Activated CD4-positive, alpha-beta memory T cell treated with anti-CD3 and anti-CD28 coated beads for 36 hours (primary cell): ENCODE data around the gene SEC11C. TPM values are rescaled to one million over a fixed set of nuclear protein-coding genes. Genes with fewer than 3 reads are reported as not detected.
"Not testable (repeated sequence)": the region's sequence is repeated elsewhere in the genome, so short reads cannot be mapped to it uniquely, and the experiment has no call there.

Experiments used
- CTCF ChIA-PET: fragments of 350-600 bp; sonication (Branson Sonifier 250); formaldehyde crosslinking; loops from one replicate; lab custom pipeline; 2021; ENCODE audit warnings: antibody characterized with exemption, inconsistent platforms; lab: Charles Lee
- POLR2A ChIA-PET: fragments of 350-600 bp; sonication (Branson Sonifier 250); formaldehyde crosslinking; loops from one replicate; lab custom pipeline; 2021; ENCODE audit warnings: antibody characterized with exemption; lab: Charles Lee
- DNase-seq: peaks from one replicate; pipeline ENCODE4 v3.0.0-alpha.2; 2020
- H3K27ac Mint-ChIP-seq: one replicate; pipeline ENCODE4 v1.8.0; 2021; ENCODE audit warnings: mixed read lengths
- H3K27me3 Mint-ChIP-seq: one replicate; pipeline ENCODE4 v1.8.0; 2021; ENCODE audit warnings: mixed read lengths
- H3K36me3 Mint-ChIP-seq: one replicate; pipeline ENCODE4 v1.8.0; 2021; ENCODE audit warnings: mixed read lengths
- H3K4me1 Mint-ChIP-seq: one replicate; pipeline ENCODE4 v1.8.0; 2021; ENCODE audit warnings: low read depth, mixed read lengths
- H3K4me3 Mint-ChIP-seq: one replicate; pipeline ENCODE4 v1.8.0; 2021; ENCODE audit warnings: mild to moderate bottlenecking, mixed read lengths
- H3K9me3 Mint-ChIP-seq: one replicate; pipeline ENCODE4 v1.8.0; 2021; ENCODE audit warnings: mixed read lengths
- intact Hi-C: fragments of 100-400 bp; cut with micrococcal nuclease; formaldehyde crosslinking; loops from one replicate; pipeline ENCODE4 v1.15.1; 2023
- total RNA-seq, 2 experiments: library from RNA; stranded (reverse); gene quantifications; one replicate each; pipeline ENCODE4 v1.2.3, GENCODE V29; 2021

The SEC11C gene
- total RNA-seq, 2 experiments from 2014 or later, result 119 to 130 TPM

GRCh38 chr18:59129951-59130703, 9.6 kb upstream of the SEC11C start:
- Mint-ChIP-seq H3K27ac (no peak overlapping the region), H3K36me3 (no peaks in the 10 kb centered on the region), H3K27me3 (peaks cover 46% of the 10 kb centered on the region), H3K4me3 (no peak overlapping the region), H3K4me1 (no peaks in the 10 kb centered on the region), H3K9me3 (no peaks in the 10 kb centered on the region)
- DNase-seq, result no peak
- intact Hi-C loops, result no loop called here
- CTCF ChIA-PET, result interaction anchor here (1.2 kb wide), 1 partner anchor 46 kb away, joined by 3 read pairs; no protein-coding TSS in a partner anchor
- POLR2A ChIA-PET, result no interaction called here

- intact Hi-C loops, result no loop called here
- Mint-ChIP-seq H3K4me3 (no peak overlapping the region), H3K4me1 (no peaks in the 10 kb centered on the region), H3K27ac (no peak overlapping the region), H3K36me3 (no peaks in the 10 kb centered on the region), H3K27me3 (peaks cover 36% of the 10 kb centered on the region), H3K9me3 (no peaks in the 10 kb centered on the region)
- no peak for DNase-seq
- ChIA-PET POLR2A (no interaction called here), CTCF (no interaction called here)
These were observed 6.7 kb upstream of the SEC11C start for GRCh38 chr18:59132810-59133465.

GRCh38 chr18:59139291-59139614, 431 bp upstream of the SEC11C start:
- Mint-ChIP-seq H3K36me3 (no peaks in the 10 kb centered on the region), H3K4me3 (peak overlapping the region; percentile 94), H3K27me3 (peaks cover 9% of the 10 kb centered on the region), H3K4me1 (peaks cover 35% of the 10 kb centered on the region), H3K9me3 (no peaks in the 10 kb centered on the region), H3K27ac (peak overlapping the region; percentile 98)
- intact Hi-C loops, result loop anchor here (1.0 kb wide), 6 partner anchors 15 to 761 kb away; partner anchors contain the start of genes LMAN1 and MALT1
- DNase-seq, result peak; percentile 95
- CTCF ChIA-PET, result interaction anchor here (1.0 to 6.9 kb wide), 3 partner anchors 12 to 69 kb away, joined by 4 to 38 read pairs (median 4); no protein-coding TSS in a partner anchor
- POLR2A ChIA-PET, result interaction anchor here (0.6 to 2.1 kb wide), 3 partner anchors 10 to 502 kb away, joined by 3 to 12 read pairs (median 7); no protein-coding TSS in a partner anchor

GRCh38 chr18:59140302-59140885, 710 bp downstream of the SEC11C start:
- Mint-ChIP-seq H3K4me1 (peaks cover 44% of the 10 kb centered on the region), H3K36me3 (no peaks in the 10 kb centered on the region), H3K9me3 (no peaks in the 10 kb centered on the region), H3K27me3 (peaks cover 3% of the 10 kb centered on the region), H3K4me3 (peak overlapping the region; percentile 94), H3K27ac (peak overlapping the region; percentile 98)
- DNase-seq, result no peak
- intact Hi-C loops, result loop anchor here (5.0 kb wide), 2 partner anchors 127 to 812 kb away; no protein-coding TSS in a partner anchor
- ChIA-PET POLR2A (interaction anchor here (0.9 to 2.1 kb wide), 7 partner anchors 9 to 760 kb away, joined by 3 to 15 read pairs (median 7); partner anchors contain the start of gene LMAN1), CTCF (interaction anchor here (1.2 to 6.9 kb wide), 3 partner anchors 55 to 470 kb away, joined by 4 to 38 read pairs (median 4); partner anchors contain the start of gene MALT1)

- intact Hi-C loops, result loop anchor here (1.0 to 5.0 kb wide), 4 partner anchors 18 to 811 kb away; no protein-coding TSS in a partner anchor
- Mint-ChIP-seq H3K9me3 (no peaks in the 10 kb centered on the region), H3K27ac (peak overlapping the region; percentile 98), H3K4me1 (peaks cover 54% of the 10 kb centered on the region), H3K36me3 (no peaks in the 10 kb centered on the region), H3K4me3 (peak overlapping the region; percentile 94), H3K27me3 (no peaks in the 10 kb centered on the region)
- DNase-seq, result no peak
- CTCF ChIA-PET, result interaction anchor here (1.1 to 6.9 kb wide), 3 partner anchors 18 to 471 kb away, joined by 4 to 38 read pairs (median 4); partner anchors contain the start of gene MALT1
- POLR2A ChIA-PET, result interaction anchor here (0.8 to 2.1 kb wide), 7 partner anchors 8 to 759 kb away, joined by 3 to 15 read pairs (median 4); partner anchors contain the start of gene LMAN1
These were observed 1.8 kb downstream of the SEC11C start for GRCh38 chr18:59141294-59142068.

- CTCF ChIA-PET, result interaction anchor here (1.7 to 6.9 kb wide), 3 partner anchors 19 to 214 kb away, joined by 5 to 38 read pairs (median 5); no protein-coding TSS in a partner anchor
- peaks cover 58% of the 10 kb centered on the region for H3K4me1 Mint-ChIP-seq
- H3K27me3 Mint-ChIP-seq, result no peaks in the 10 kb centered on the region
- peak; percentile 63 for DNase-seq
- H3K9me3 Mint-ChIP-seq, result no peaks in the 10 kb centered on the region
- H3K36me3 Mint-ChIP-seq, result no peaks in the 10 kb centered on the region
- H3K27ac Mint-ChIP-seq, result peak overlapping the region; percentile 98
- intact Hi-C loops, result loop anchor here (1.0 to 5.0 kb wide), 3 partner anchors 19 to 810 kb away; no protein-coding TSS in a partner anchor
- POLR2A ChIA-PET, result interaction anchor here (1.0 to 1.8 kb wide), 5 partner anchors 18 to 758 kb away, joined by 3 to 15 read pairs (median 4); partner anchors contain the start of gene PMAIP1
- peak overlapping the region; percentile 94 for H3K4me3 Mint-ChIP-seq
These were observed 2.6 kb downstream of the SEC11C start for GRCh38 chr18:59142274-59142673.

GRCh38 chr18:59142800-59143416, 3.2 kb downstream of the SEC11C start:
- Mint-ChIP-seq H3K27ac (peak overlapping the region; percentile 98), H3K4me3 (peak overlapping the region; percentile 94), H3K4me1 (peaks cover 65% of the 10 kb centered on the region)
- not testable (repeated sequence) for H3K36me3 Mint-ChIP-seq, DNase-seq, H3K9me3 Mint-ChIP-seq, H3K27me3 Mint-ChIP-seq
- intact Hi-C loops, result loop anchor here (1.0 to 5.0 kb wide), 3 partner anchors 20 to 809 kb away; no protein-coding TSS in a partner anchor
- ChIA-PET POLR2A (interaction anchor here (0.7 to 1.6 kb wide), 5 partner anchors 19 to 757 kb away, joined by 3 to 8 read pairs (median 5); partner anchors contain the start of gene PMAIP1), CTCF (interaction anchor here (0.6 to 6.9 kb wide), 4 partner anchors 10 to 213 kb away, joined by 3 to 38 read pairs (median 5); no protein-coding TSS in a partner anchor)

- H3K9me3 Mint-ChIP-seq, result no peaks in the 10 kb centered on the region
- POLR2A ChIA-PET, result interaction anchor here (0.7 to 1.6 kb wide), 5 partner anchors 20 to 757 kb away, joined by 3 to 8 read pairs (median 5); partner anchors contain the start of gene PMAIP1
- peaks cover 3% of the 10 kb centered on the region for H3K36me3 Mint-ChIP-seq
- no peak for DNase-seq
- intact Hi-C loops, result loop anchor here (5.0 kb wide), 2 partner anchors 124 to 809 kb away; no protein-coding TSS in a partner anchor
- peaks cover 68% of the 10 kb centered on the region for H3K4me1 Mint-ChIP-seq
- peak overlapping the region; percentile 61 for H3K4me3 Mint-ChIP-seq
- peak overlapping the region; percentile 98 for H3K27ac Mint-ChIP-seq
- CTCF ChIA-PET, result interaction anchor here (0.5 to 6.9 kb wide), 5 partner anchors 10 to 240 kb away, joined by 3 to 38 read pairs (median 5); no protein-coding TSS in a partner anchor
- H3K27me3 Mint-ChIP-seq, result no peaks in the 10 kb centered on the region
These were observed 3.8 kb downstream of the SEC11C start for GRCh38 chr18:59143441-59143840.

GRCh38 chr18:59144483-59144882, 4.8 kb downstream of the SEC11C start:
- H3K4me1 Mint-ChIP-seq, result peaks cover 75% of the 10 kb centered on the region
- ChIA-PET POLR2A (no interaction called here), CTCF (interaction anchor here (0.9 to 6.9 kb wide), 2 partner anchors 59 to 74 kb away, joined by 4 to 38 read pairs; no protein-coding TSS in a partner anchor)
- H3K27ac Mint-ChIP-seq, result peak overlapping the region; percentile 98
- no peaks in the 10 kb centered on the region for H3K9me3 Mint-ChIP-seq
- H3K4me3 Mint-ChIP-seq, result no peak overlapping the region
- H3K27me3 Mint-ChIP-seq, result no peaks in the 10 kb centered on the region
- DNase-seq, result no peak
- intact Hi-C loops, result loop anchor here (5.0 kb wide), 2 partner anchors 123 to 808 kb away; no protein-coding TSS in a partner anchor
- peaks cover 8% of the 10 kb centered on the region for H3K36me3 Mint-ChIP-seq

- H3K4me3 Mint-ChIP-seq, result no peak overlapping the region
- ChIA-PET CTCF (interaction anchor here (0.9 to 6.9 kb wide), 2 partner anchors 59 to 74 kb away, joined by 4 to 38 read pairs; no protein-coding TSS in a partner anchor), POLR2A (no interaction called here)
- no peak for DNase-seq
- peaks cover 75% of the 10 kb centered on the region for H3K4me1 Mint-ChIP-seq
- intact Hi-C loops, result no loop called here
- H3K27me3 Mint-ChIP-seq, result no peaks in the 10 kb centered on the region
- peaks cover 11% of the 10 kb centered on the region for H3K36me3 Mint-ChIP-seq
- no peak overlapping the region for H3K27ac Mint-ChIP-seq
- H3K9me3 Mint-ChIP-seq, result no peaks in the 10 kb centered on the region
These were observed 5.4 kb downstream of the SEC11C start for GRCh38 chr18:59145055-59145454.
